ENCODE data around the gene DOCK4.

Gene DOCK4

DNA sequence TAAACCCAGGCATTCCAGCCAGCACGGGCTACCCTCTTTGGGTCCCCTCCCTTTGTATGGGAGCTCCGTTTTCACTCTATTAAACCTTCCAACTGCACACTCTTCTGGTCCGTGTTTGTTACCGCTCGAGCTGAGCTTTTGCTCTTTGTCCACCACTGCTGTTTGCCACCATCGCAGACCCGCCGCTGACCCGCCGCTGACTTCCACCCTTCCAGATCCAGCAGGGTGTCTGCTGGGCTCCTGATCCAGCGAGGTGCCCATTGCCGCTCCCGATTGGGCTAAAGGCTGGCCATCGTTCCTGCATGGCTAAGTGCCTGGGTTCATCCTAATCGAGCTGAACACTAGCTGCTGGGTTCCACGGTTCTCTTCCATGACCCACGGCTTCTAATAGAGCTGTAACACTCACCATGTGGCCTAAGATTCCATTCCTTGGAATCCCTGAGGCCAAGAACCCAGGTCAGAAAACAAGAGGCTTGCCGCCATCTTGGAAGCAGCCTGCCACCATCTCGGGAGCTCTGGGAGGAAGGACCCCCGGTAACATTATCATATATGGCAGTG, 14.8 kb upstream of the DOCK4 start:
- DNase-seq, result no peak

- DNase-seq, result no peak
Observed at GRCh38 chr7:112215787-112216186, 9.6 kb upstream of the DOCK4 start.

DNA sequence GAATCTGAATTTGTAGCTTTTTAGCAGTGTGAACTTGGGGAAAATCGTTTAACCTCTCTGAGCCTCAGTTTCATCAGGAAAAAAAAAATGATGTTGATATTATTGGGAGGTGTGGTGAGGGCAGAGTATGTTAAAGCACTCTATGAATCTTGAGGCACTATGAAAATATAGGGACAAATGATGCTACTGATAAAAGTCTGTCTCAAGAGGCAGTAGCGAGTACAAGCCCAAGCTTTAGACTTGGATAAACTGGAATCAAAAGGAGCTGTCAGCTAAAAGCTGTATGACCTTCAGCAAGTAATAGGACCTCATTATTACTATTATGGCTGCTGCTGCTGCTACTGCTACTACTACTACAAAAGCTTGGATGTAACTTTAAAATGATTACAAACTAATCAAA, 8.7 kb upstream of the DOCK4 start:
- no peak for DNase-seq

GRCh38 chr7:112214268-112214667, 8.1 kb upstream of the DOCK4 start:
- DNase-seq, result no peak

GRCh38 chr7:112213735-112214134, 7.5 kb upstream of the DOCK4 start:
- DNase-seq, result no peak

GRCh38 chr7:112212571-112212970, 6.4 kb upstream of the DOCK4 start:
- no peak for DNase-seq

GRCh38 chr7:112211348-112211907, 5.2 kb upstream of the DOCK4 start:
- no peak for DNase-seq

DNA sequence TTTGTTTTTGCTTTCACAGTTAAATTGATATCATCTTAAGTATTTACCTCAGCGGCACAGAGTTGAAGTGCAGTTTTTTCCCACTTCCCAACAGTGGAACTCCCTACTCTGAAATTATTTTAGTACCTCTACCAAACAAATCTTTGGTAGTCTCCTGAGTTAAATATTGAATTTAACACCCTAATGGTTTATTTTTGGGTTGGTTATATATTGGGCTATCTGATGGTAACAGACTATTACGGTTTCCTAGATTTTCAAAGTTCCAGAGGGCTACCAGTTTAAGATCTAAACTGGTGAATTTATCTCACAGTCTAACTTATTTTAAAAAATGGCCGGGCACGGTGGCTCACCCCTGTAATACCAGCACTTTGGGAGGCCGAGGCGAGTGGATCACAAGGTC, 1.6 kb upstream of the DOCK4 start:
- DNase-seq, result no peak

DNA sequence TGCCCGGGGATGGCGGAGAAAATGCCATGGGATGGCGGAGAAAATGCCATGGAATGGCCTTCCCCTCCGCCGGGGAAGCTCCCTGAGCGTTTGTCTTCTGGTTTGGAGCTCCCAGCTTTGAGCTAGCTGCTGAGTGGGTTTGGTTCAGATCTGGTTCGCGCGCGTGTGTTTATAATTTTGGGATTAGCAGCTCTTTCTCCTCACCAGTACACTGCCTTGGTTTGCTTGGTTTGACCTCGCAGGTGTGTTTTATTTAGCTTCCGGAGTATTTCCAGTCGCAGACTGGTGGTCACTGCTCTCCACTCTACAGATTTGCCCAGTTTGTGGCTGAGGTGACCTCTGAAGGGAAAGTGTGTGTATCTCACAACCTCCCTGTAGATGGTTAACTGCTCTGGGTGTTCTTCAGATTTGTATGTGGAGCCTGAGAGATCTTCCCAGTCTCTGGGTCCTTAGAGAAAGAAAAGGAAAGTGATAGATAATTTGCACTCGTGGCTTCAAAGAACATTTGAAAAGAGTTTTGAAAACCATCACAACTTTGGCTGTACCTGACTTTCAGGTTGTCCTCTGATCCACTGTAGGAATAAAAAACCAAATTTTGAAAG, 893 bp upstream of the DOCK4 start:
- peak; percentile 43 for DNase-seq

GRCh38 chr7:112205343-112206237, 609 bp downstream of the DOCK4 start:
- peak; percentile 67 for DNase-seq

DNA sequence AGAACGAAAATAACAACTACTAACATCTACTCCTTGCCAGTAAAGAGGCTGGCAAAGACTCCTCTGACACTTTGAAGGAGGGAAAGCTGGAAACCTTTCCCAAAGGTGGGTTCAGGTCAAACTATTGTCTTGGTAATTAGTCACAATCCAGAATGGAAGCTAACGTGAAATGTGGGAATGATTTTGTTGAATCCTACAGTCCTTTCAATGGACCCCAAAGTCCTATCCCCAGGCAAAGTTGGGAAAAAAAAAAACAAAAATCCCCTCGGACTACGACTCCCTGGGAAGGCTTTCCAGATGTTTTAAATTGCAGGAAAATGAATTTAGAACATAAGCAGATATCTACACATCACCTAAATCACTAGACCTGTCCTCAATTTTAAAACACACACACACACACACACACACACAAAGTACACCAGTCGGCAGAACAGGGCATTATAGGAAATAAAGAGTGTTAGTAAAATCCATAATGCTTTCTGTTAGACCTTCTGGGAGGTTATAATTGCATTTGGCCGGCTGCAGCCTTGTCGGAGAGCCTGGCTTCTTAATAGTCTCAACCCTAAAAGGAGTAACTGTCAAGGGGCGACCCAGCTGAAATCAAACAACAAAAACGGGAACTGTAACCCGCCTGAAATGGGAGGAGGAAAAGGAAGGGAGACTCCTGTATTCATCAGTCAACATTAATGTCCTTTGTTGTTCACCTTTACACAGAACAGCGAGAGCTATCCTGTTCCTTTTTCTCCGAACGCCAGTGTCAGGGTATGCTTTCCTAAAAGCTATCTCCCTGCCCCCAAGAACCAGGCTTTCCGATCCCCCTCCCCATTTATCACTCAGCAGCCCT, 1.5 kb downstream of the DOCK4 start:
- DNase-seq, result peak; percentile 62

DNA sequence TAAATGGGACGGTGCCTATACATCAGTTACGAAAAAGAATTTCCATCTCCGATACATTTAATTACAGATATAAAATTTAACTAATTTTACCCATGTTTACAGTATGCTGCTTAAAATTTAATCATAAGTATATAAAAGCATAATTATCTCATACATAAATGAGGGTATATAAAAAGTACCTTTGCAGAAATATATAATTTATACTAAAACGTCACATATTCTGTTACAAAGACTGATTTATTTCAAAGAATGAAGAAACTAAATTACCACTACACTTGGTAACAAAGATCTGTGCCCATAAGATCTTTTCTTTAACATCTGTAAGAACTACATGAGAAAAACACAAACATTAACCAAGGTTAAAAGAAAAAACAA, 2.8 kb downstream of the DOCK4 start:
- no peak for DNase-seq

DNA sequence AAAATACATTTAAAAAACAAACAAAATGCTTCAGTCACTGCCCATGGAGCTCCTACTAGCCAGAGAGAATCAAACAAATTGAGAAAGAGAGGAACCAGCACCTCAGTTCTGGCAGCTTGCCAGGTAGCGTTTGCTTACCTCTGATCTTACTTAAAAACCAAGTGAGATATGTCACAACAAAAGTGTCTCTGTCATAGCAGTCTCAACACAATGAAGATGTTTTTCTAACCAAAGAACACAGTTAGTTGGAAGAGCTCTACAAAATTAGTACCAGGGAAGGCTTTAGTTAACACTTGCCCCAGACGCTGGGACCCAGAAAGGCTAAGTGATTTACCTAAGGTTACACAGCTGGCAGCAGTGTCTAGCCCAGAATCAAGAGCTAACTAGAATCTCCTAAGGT, 3.4 kb downstream of the DOCK4 start:
- DNase-seq, result peak; percentile 66

DNA sequence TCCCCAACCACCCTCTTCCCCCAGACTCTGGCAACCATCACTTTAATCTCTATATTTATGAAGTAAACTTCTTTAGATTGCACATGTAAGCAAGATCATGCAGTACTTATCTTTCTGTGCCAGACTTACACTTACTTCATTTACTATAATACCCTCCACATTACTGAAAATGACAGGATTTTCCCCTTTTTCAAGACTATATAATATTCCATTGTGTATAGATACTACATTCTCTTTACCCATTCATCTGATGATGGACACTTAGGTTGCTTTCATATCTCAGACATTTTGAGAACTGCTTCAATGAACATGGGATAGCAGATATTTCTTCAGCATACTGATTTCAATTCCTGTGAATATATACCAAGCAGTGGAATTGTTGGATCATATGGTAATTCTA, 4.4 kb downstream of the DOCK4 start:
- no peak for DNase-seq

DNA sequence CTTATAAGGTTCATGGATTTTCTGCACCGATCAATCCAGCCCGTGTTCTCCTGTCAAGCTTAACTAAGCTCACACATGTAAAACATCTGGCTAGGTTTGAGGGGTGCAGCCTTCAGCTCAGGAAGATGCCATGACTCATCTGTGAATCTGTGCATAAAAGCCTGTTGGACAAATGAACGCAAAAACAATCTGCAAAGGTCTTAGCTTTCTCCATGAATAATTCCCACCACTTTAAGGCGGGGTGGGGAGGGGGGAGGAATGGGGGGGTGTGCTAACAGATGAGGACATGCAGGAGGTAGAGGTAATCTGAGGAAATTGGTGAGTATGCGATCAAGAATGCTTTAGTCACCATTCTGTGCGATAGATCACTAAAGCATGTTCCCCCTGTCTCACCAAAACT, 4.8 kb downstream of the DOCK4 start:
- no peak for DNase-seq

GRCh38 chr7:112199672-112200071, 6.5 kb downstream of the DOCK4 start:
- DNase-seq, result no peak

GRCh38 chr7:112199035-112199655, 7.1 kb downstream of the DOCK4 start:
- no peak for DNase-seq

- no peak for DNase-seq
Observed at GRCh38 chr7:112197322-112197721, 8.9 kb downstream of the DOCK4 start.

GRCh38 chr7:112195717-112196116, 10.5 kb downstream of the DOCK4 start:
- DNase-seq, result no peak

GRCh38 chr7:112193915-112194502, 12.2 kb downstream of the DOCK4 start:
- no peak for DNase-seq

DNA sequence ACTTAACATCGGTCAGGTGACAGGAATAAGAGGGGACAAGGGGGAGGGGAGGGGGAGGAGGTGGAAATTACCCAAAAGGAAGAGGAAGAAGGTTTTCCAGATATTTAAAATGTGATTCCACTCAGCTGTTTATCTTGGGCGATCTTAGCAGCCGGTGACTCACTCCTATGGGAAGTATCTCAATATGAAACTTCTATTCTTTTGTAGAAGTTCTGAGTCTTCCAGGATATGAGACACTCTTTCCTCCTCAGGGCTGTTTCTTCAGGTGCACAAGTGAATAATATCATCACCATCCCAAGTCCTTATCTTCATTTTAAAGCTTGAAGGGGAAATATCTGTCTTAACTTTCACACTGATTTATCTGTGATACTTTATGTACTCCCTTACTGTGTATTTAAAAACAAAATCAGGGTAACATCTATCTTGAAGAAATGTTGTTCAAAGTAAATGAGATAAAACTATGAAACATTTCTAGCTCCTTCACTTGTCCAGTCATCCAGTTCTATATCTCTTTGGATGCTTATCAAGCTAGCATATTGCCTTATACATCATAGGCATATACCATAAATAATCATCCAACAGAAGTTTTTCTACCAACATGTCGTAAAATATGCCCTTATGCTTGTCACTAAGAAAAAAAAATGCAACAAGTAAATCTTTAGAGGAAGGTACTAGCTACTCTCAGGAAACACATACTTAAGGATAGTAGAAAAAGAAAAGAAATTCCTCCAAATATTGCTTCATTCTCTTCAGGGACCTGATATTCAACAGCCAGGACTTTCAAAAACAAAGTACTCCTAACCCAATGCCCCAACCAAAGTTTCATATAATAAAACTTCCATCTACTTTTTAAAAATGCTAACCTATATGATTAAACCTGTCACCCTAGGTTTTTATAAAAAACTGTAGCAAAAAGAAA, 13.7 kb downstream of the DOCK4 start:
- DNase-seq, result no peak

Data from NCI-H1092 treated with DMSO at 0.1 percent for 48 hours (cell line).